SK-N-SH treated with all-trans-retinoic acid at 6 μM for 48 hours (cell line): ENCODE results near the gene IL15RA.

Experiments
- ATAC-seq: fragments of 200-7000 bp; cut with Tn5 transposase; 3 replicates; pipeline ENCODE4 v1.9.1; 2020; ENCODE audit warnings: mild to moderate bottlenecking, moderate library complexity
- ARNTL ChIP-seq: fragments of 450-650 bp; formaldehyde crosslinking; IDR thresholded peaks from 2 replicates; pipeline ENCODE4 v1.5.0; 2020; ENCODE audit warnings: low read depth, mild to moderate bottlenecking, moderate library complexity, borderline replicate concordance
- BACH2 ChIP-seq: fragments of 250-450 bp; sonication (Bioruptor Pico); IDR thresholded peaks from 2 replicates; pipeline ENCODE4 v1.9.0; 2021; ENCODE audit warnings: mild to moderate bottlenecking, borderline replicate concordance
- CREB5 ChIP-seq: fragments of 250-450 bp; sonication (Bioruptor Pico); IDR thresholded peaks from 2 replicates; pipeline ENCODE4 v1.5.1; 2020; ENCODE audit warnings: low read depth, mild to moderate bottlenecking, moderate library complexity
- CSDC2 ChIP-seq: fragments of 250-450 bp; sonication (Bioruptor Pico); IDR thresholded peaks from 2 replicates; pipeline ENCODE4 v1.5.0; 2020; ENCODE audit warnings: mild to moderate bottlenecking, moderate library complexity
- CSRNP3 ChIP-seq: fragments of 250-450 bp; sonication (Bioruptor Pico); IDR thresholded peaks from 2 replicates; pipeline ENCODE4 v1.5.1; 2021; ENCODE audit warnings: mild to moderate bottlenecking, moderate library complexity
- ESRRG ChIP-seq: fragments of 250-450 bp; sonication (Bioruptor Pico); IDR thresholded peaks from 2 replicates; pipeline ENCODE4 v1.6.1; 2021; ENCODE audit warnings: mild to moderate bottlenecking
- ISL1 ChIP-seq: fragments of 250-450 bp; sonication (Bioruptor Pico); IDR thresholded peaks from 2 replicates; pipeline ENCODE4 v2.1.2; 2022; ENCODE audit warnings: mild to moderate bottlenecking, moderate library complexity
- OSR1 ChIP-seq: fragments of 250-450 bp; sonication (Bioruptor Pico); IDR thresholded peaks from 2 replicates; pipeline ENCODE4 v1.8.0; 2022; ENCODE audit warnings: moderate library complexity, mild to moderate bottlenecking, inconsistent platforms
- RARB ChIP-seq: fragments of 250-450 bp; sonication (Bioruptor Pico); IDR thresholded peaks from 2 replicates; pipeline ENCODE4 v1.8.0; 2021; ENCODE audit warnings: mild to moderate bottlenecking, moderate library complexity
- TOX ChIP-seq: fragments of 250-450 bp; sonication (Bioruptor Pico); IDR thresholded peaks from 2 replicates; pipeline ENCODE4 v1.8.0; 2021; ENCODE audit warnings: mild to moderate bottlenecking, moderate library complexity, borderline replicate concordance
- TSHZ2 ChIP-seq: fragments of 250-450 bp; sonication (Bioruptor Pico); IDR thresholded peaks from 2 replicates; pipeline ENCODE4 v1.5.0; 2020; ENCODE audit warnings: mild to moderate bottlenecking, moderate library complexity
- ZC3H10 ChIP-seq: fragments of 250-450 bp; sonication (Bioruptor Pico); IDR thresholded peaks from 2 replicates; pipeline ENCODE4 v1.5.1; 2021; ENCODE audit warnings: mild to moderate bottlenecking, moderate library complexity
- ZFP3 ChIP-seq: fragments of 250-450 bp; sonication (Bioruptor Pico); IDR thresholded peaks from 2 replicates; pipeline ENCODE4 v1.5.0; 2020; ENCODE audit warnings: mild to moderate bottlenecking, moderate library complexity
- ZFP30 ChIP-seq: fragments of 450-650 bp; formaldehyde crosslinking; IDR thresholded peaks from 2 replicates; pipeline ENCODE4 v1.5.0; 2022; ENCODE audit warnings: mild to moderate bottlenecking, moderate library complexity
- ZNF565 ChIP-seq: fragments of 450-650 bp; formaldehyde crosslinking; conservative IDR thresholded peaks from 2 replicates; pipeline ENCODE4 v1.5.0; 2020; ENCODE audit warnings: low read depth, mild to moderate bottlenecking, moderate library complexity
- ZNF70 ChIP-seq: fragments of 450-650 bp; formaldehyde crosslinking; IDR thresholded peaks from 2 replicates; pipeline ENCODE4 v1.5.0; 2020; ENCODE audit warnings: mild to moderate bottlenecking, moderate library complexity
- ZNF8 ChIP-seq: fragments of 450-650 bp; formaldehyde crosslinking; IDR thresholded peaks from 2 replicates; pipeline ENCODE4 v1.5.0; 2020; ENCODE audit warnings: mild to moderate bottlenecking, moderate library complexity
- TF ChIP-seq, protein P1 (sequence below): fragments of 250-450 bp; sonication (Bioruptor Pico); IDR thresholded peaks from 2 replicates; pipeline ENCODE4 v1.8.0; 2020; ENCODE audit warnings: mild to moderate bottlenecking, moderate library complexity, borderline replicate concordance
- TF ChIP-seq, protein P2 (sequence below): fragments of 250-450 bp; sonication (Bioruptor Pico); IDR thresholded peaks from 2 replicates; pipeline ENCODE4 v1.8.0; 2021; ENCODE audit warnings: low read depth, mild to moderate bottlenecking, moderate library complexity, borderline replicate concordance

IL15RA gene

GRCh38 chr10:6019796-6020195 is 42.5 kb upstream of the IL15RA start:
- TF ChIP-seq TOX = no peak
- no peak for TF ChIP-seq ESRRG (CRISPR knock-in tag)
- TF ChIP-seq CREB5 (CRISPR knock-in tag) = no peak
- TF ChIP-seq ZNF8 = no peak
- ATAC-seq = no peak

GRCh38 chr10:6019010-6019782 is 41.9 kb upstream of the IL15RA start:
- ATAC-seq = no peak
- no peak for TF ChIP-seq CREB5 (CRISPR knock-in tag)
- no peak for TF ChIP-seq ZFP3 (CRISPR knock-in tag)
- TF ChIP-seq, protein P1, sequence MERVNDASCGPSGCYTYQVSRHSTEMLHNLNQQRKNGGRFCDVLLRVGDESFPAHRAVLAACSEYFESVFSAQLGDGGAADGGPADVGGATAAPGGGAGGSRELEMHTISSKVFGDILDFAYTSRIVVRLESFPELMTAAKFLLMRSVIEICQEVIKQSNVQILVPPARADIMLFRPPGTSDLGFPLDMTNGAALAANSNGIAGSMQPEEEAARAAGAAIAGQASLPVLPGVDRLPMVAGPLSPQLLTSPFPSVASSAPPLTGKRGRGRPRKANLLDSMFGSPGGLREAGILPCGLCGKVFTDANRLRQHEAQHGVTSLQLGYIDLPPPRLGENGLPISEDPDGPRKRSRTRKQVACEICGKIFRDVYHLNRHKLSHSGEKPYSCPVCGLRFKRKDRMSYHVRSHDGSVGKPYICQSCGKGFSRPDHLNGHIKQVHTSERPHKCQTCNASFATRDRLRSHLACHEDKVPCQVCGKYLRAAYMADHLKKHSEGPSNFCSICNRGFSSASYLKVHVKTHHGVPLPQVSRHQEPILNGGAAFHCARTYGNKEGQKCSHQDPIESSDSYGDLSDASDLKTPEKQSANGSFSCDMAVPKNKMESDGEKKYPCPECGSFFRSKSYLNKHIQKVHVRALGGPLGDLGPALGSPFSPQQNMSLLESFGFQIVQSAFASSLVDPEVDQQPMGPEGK (CRISPR knock-in tag) = no peak
- no peak for TF ChIP-seq ZNF70 (CRISPR knock-in tag)
- no peak for TF ChIP-seq ESRRG (CRISPR knock-in tag)
- no peak for TF ChIP-seq CSDC2 (CRISPR knock-in tag)
- TF ChIP-seq ZFP30 (CRISPR knock-in tag) = no peak
- no peak for TF ChIP-seq RARB

DNA sequence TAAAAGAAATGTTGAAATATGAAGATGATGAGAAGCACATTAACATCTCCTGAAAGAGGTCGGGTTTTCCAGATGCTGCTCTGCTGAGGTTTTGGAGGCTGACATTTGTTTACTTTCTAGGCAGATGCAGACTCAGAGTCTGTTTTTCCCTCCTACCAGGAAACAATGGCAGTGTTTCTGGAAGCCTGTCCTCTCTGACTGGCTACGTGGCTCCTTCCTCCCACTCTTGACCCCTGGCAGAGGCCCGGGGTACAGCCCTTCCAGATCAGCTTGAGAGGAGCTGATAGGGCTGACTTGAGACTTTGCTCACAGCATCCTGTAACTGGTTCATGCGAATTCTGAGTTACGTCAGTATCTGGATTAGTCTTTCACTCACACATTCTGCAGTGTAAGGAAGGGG is 41.1 kb upstream of the IL15RA start:
- TF ChIP-seq TSHZ2 (CRISPR knock-in tag) (no peak), CSRNP3 (CRISPR knock-in tag) (no peak), ZNF8 (no peak), ZFP3 (CRISPR knock-in tag) (no peak), OSR1 (CRISPR knock-in tag) (no peak), ZNF565 (CRISPR knock-in tag) (no peak), ZNF70 (CRISPR knock-in tag) (no peak), ESRRG (CRISPR knock-in tag) (no peak), TOX (no peak), CSDC2 (CRISPR knock-in tag) (no peak), BACH2 (CRISPR knock-in tag) (no peak), ARNTL (no peak), ZC3H10 (CRISPR knock-in tag) (no peak), ISL1 (CRISPR knock-in tag) (no peak), ZFP30 (CRISPR knock-in tag) (no peak), RARB (no peak)
- TF ChIP-seq, protein P2, sequence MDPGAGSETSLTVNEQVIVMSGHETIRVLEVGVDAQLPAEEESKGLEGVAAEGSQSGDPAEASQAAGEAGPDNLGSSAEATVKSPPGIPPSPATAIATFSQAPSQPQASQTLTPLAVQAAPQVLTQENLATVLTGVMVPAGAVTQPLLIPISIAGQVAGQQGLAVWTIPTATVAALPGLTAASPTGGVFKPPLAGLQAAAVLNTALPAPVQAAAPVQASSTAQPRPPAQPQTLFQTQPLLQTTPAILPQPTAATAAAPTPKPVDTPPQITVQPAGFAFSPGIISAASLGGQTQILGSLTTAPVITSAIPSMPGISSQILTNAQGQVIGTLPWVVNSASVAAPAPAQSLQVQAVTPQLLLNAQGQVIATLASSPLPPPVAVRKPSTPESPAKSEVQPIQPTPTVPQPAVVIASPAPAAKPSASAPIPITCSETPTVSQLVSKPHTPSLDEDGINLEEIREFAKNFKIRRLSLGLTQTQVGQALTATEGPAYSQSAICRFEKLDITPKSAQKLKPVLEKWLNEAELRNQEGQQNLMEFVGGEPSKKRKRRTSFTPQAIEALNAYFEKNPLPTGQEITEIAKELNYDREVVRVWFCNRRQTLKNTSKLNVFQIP (CRISPR knock-in tag) = no peak
- TF ChIP-seq, protein P1 (CRISPR knock-in tag) = no peak
- no peak for ATAC-seq
